IPS-NIHi11 (cell line): ENCODE data around the gene SURF4.

Experiments
- DNase-seq: peaks from one replicate; pipeline ENCODE4 v3.0.0; 2012; ENCODE audit warnings: mixed read lengths, low spot score

Gene SURF4

GRCh38 chr9:133374612-133375115, 1.2 kb downstream of the SURF4 start:
- DNase-seq: no peak

- DNase-seq: no peak
These were observed 3.7 kb downstream of the SURF4 start for GRCh38 chr9:133372144-133372543.

GRCh38 chr9:133371261-133371711, 4.6 kb downstream of the SURF4 start:
- DNase-seq: no peak

- DNase-seq: no peak
These were observed 5.2 kb downstream of the SURF4 start for GRCh38 chr9:133370685-133371084.

GRCh38 chr9:133369933-133370332, 5.9 kb downstream of the SURF4 start:
- DNase-seq: no peak

- DNase-seq: no peak
These were observed 6.4 kb downstream of the SURF4 start for GRCh38 chr9:133369422-133369821.

- DNase-seq: no peak
These were observed 7.5 kb downstream of the SURF4 start for GRCh38 chr9:133368249-133368881.

- no peak for DNase-seq
These were observed 8.1 kb downstream of the SURF4 start for GRCh38 chr9:133367778-133368177.

- no peak for DNase-seq
These were observed 8.6 kb downstream of the SURF4 start for GRCh38 chr9:133367221-133367620.

GRCh38 chr9:133366435-133366834, 9.4 kb downstream of the SURF4 start:
- no peak for DNase-seq

GRCh38 chr9:133362359-133363044, 13.4 kb downstream of the SURF4 start:
- no peak for DNase-seq

- DNase-seq: no peak
These were observed 14.3 kb downstream of the SURF4 start for GRCh38 chr9:133361507-133362092.

- no peak for DNase-seq
These were observed 15.2 kb downstream of the SURF4 start for GRCh38 chr9:133360400-133361393.

- DNase-seq: peak; percentile 62
These were observed 16.3 kb downstream of the SURF4 start for GRCh38 chr9:133359399-133360175.

GRCh38 chr9:133357656-133358055, 18.2 kb downstream of the SURF4 start:
- no peak for DNase-seq

GRCh38 chr9:133356391-133357091, 19.3 kb downstream of the SURF4 start, which contains the start of the genes SURF1 and SURF2:
Gene SURF1, minus strand, starts transcription at chr9:133356487. Its CDS starts 34 bp downstream, at chr9:133356453.
Gene SURF2, plus strand, starts transcription at chr9:133356550. Its CDS starts 43 bp downstream, at chr9:133356593.
- DNase-seq: peak; percentile 94

GRCh38 chr9:133355881-133356357, 19.9 kb downstream of the SURF4 start:
- no peak for DNase-seq

- DNase-seq: no peak
These were observed 21.1 kb downstream of the SURF4 start for GRCh38 chr9:133354766-133355165.

- no peak for DNase-seq
These were observed 22.3 kb downstream of the SURF4 start for GRCh38 chr9:133353548-133353947.
